OCI-LY3 (cell line): Measurements from ENCODE around the gene PGAP6.
A peak's percentile ranks its signal among the peaks of the same experiment; 100 is the strongest.
"Not testable (repeated sequence)": the region's sequence is repeated elsewhere in the genome, so short reads cannot be mapped to it uniquely, and the experiment has no call there.

ENCODE experiments used
- H2AFZ ChIP-seq: fragments of 200-600, 300-600 bp; shearing (Covaris generic); 2 replicates; pipeline ENCODE4 v1.6.0; 2014; ENCODE audit warnings: antibody characterized with exemption, low read depth, low read length
- H3K27ac ChIP-seq: fragments of 200-600, 300-600 bp; sonication (generic); 2 replicates; pipeline ENCODE4 v1.5.1; 2014; ENCODE audit warnings: mild to moderate bottlenecking, low read length, moderate library complexity, mixed read lengths
- H3K27me3 ChIP-seq: fragments of 200-600, 300-600 bp; sonication (generic); 2 replicates; pipeline ENCODE4 v1.6.1; 2014; ENCODE audit warnings: low read depth, low read length, mixed read lengths
- H3K36me3 ChIP-seq: fragments of 200-600, 300-600 bp; sonication (generic); replicated peaks from 2 replicates; pipeline ENCODE3; 2014; ENCODE audit warnings: low read depth, low read length, mixed read lengths
- H3K4me1 ChIP-seq: fragments of 300-600, 200-600 bp; sonication (generic); 2 replicates; pipeline ENCODE4 v1.6.1; 2014; ENCODE audit warnings: low read length, mixed read lengths
- H3K4me2 ChIP-seq: fragments of 200-600, 300-600 bp; sonication (generic); 2 replicates; pipeline ENCODE4 v1.6.1; 2014; ENCODE audit warnings: low read length, mixed read lengths
- H3K4me3 ChIP-seq: fragments of 300-600, 200-600 bp; sonication (generic); 2 replicates; pipeline ENCODE4 v1.5.1; 2014; ENCODE audit warnings: antibody characterized with exemption, mild to moderate bottlenecking, low read length, moderate library complexity
- H3K79me2 ChIP-seq: fragments of 300-600, 200-600 bp; shearing (Covaris generic); 2 replicates; pipeline ENCODE4 v1.6.1; 2014; ENCODE audit warnings: mild to moderate bottlenecking, low read length, mixed read lengths
- H3K9ac ChIP-seq: fragments of 300-600, 200-600 bp; shearing (Covaris generic); 2 replicates; pipeline ENCODE4 v1.6.0; 2014; ENCODE audit warnings: mild to moderate bottlenecking, low read length, moderate library complexity
- H3K9me3 ChIP-seq: fragments of 200-600, 300-600 bp; shearing (Covaris generic); 2 replicates; pipeline ENCODE4 v1.6.1; 2014; ENCODE audit warnings: low read length, mixed read lengths; ENCODE audit not compliant: insufficient read depth
- H4K20me1 ChIP-seq: fragments of 200-600, 300-600 bp; sonication (generic); 2 replicates; pipeline ENCODE4 v1.6.1; 2016; ENCODE audit warnings: low read length, mixed read lengths; ENCODE audit not compliant: insufficient read depth
- EZH2phosphoT487 ChIP-seq: fragments of 200-600 bp; shearing (Covaris generic); IDR thresholded peaks from 2 replicates; pipeline ENCODE4 v1.6.1; 2018; ENCODE audit warnings: antibody characterized with exemption, mixed run types, low read depth
- TF ChIP-seq, protein P1 (sequence below): fragments of 200-600, 300-600 bp; sonication (generic); IDR thresholded peaks from 2 replicates; pipeline ENCODE4 v1.5.1; 2014; ENCODE audit warnings: antibody characterized with exemption, low read length, low read depth

PGAP6 gene

DNA sequence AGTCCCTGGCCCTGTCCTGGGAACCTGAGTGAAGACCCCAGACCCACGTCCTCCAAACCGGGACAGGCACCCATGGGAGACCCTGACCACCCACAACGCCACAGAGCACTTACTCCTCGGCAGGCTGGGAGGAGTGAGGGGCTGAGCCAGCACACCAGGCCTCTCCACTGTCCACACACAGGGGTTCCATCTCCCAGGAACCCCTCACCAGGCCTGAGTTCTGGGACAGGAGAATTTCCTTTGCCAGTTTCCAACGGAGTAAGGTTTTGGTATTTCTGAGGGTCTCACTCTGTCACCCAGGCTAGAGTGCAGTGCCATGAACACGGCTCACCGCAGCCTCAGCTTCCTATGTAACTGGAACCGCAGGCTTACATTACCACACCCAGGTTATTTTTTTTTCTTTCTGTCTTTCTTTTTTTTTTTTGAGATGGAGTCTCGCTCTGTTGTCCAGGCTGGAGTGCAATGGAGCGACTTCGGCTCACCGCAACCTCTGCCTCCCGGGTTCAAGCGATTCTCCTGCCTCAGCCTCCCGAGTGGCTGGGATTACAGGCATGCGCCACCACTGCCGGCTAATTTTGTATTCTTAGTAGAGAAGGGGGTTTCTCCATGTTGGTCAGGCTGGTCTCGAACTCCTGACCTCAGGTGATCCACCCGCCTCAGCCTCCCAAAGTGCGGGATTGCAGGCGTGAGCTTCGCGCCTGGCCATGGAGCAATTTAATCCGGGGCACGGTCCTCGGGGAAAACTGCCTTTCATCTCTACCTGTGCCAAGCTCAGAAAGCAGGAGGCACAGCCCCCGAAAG is 1.6 kb downstream of the PGAP6 start:
- Histone ChIP-seq H3K9ac (no peak overlapping the region), H4K20me1 (no peaks in the 10 kb centered on the region)

DNA sequence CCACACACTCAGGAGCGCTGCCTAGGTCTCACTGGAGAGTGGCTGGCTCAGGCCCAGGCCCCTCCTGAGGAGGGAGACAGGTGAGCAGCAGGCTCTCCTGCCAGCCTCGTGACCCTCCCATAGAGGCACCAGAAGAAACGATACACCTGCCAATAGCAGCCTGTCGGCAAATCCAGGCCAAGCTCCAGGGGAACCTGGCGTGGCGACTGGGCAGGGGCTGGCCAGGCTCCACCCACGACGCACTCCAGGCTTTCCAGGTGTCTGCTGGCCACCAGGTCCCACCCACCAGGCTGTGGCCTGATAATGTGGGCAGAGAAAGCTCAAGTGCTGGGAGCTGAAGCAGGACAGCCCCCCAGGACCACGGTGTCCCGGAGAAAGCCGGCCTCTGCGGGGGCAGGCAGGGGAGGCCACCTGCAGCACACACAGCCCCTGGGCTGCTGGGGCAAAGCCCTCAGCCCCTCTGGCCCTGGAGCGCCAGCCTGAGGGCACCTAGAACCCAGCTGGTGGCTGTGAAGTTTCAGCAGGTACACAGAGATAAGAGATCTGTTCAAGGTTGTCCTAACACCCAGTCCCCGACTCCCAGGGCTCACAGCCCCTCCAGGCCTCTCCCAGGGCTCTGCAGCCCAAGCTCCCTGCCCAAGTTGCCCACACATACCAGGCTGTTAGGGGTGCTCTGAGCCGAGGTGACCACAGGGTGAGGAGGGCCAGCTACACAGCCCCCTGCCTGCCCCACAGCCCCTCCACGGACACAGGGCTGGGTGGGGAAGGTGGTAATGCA is 2.4 kb downstream of the PGAP6 start:
- H3K9me3 ChIP-seq = no peaks in the 10 kb centered on the region
- no peak for TF ChIP-seq EZH2phosphoT487
- TF ChIP-seq, protein P1, sequence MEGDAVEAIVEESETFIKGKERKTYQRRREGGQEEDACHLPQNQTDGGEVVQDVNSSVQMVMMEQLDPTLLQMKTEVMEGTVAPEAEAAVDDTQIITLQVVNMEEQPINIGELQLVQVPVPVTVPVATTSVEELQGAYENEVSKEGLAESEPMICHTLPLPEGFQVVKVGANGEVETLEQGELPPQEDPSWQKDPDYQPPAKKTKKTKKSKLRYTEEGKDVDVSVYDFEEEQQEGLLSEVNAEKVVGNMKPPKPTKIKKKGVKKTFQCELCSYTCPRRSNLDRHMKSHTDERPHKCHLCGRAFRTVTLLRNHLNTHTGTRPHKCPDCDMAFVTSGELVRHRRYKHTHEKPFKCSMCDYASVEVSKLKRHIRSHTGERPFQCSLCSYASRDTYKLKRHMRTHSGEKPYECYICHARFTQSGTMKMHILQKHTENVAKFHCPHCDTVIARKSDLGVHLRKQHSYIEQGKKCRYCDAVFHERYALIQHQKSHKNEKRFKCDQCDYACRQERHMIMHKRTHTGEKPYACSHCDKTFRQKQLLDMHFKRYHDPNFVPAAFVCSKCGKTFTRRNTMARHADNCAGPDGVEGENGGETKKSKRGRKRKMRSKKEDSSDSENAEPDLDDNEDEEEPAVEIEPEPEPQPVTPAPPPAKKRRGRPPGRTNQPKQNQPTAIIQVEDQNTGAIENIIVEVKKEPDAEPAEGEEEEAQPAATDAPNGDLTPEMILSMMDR = no peak
- H4K20me1 ChIP-seq = no peaks in the 10 kb centered on the region
- H3K4me1 ChIP-seq = peaks cover 16% of the 10 kb centered on the region
- H3K27ac ChIP-seq = no peak overlapping the region
- no peaks in the 10 kb centered on the region for H3K27me3 ChIP-seq
- H3K4me3 ChIP-seq = no peak overlapping the region
- H3K4me2 ChIP-seq = no peak overlapping the region
- no peaks in the 10 kb centered on the region for H3K36me3 ChIP-seq
- peaks cover 7% of the 10 kb centered on the region; the same call in 1 of the 2 replicates for H3K79me2 ChIP-seq
- no peak overlapping the region for H2AFZ ChIP-seq
- no peak overlapping the region for H3K9ac ChIP-seq

More for the DNA sequence above, 1.6 kb downstream of the PGAP6 start:
- H3K4me3 ChIP-seq = peak overlapping the region; percentile 96; the same call in 1 of the 2 replicates
- no peak for TF ChIP-seq EZH2phosphoT487
- TF ChIP-seq, protein P1 = no peak
- H3K79me2 ChIP-seq = peaks cover 7% of the 10 kb centered on the region; the same call in 1 of the 2 replicates
- H3K27ac ChIP-seq = no peak overlapping the region
- H3K4me2 ChIP-seq = peak overlapping the region; percentile 100
- H3K27me3 ChIP-seq = no peaks in the 10 kb centered on the region
- H3K9me3 ChIP-seq = no peaks in the 10 kb centered on the region
- H2AFZ ChIP-seq = no peak overlapping the region
- H3K36me3 ChIP-seq = no peaks in the 10 kb centered on the region
- peaks cover 16% of the 10 kb centered on the region for H3K4me1 ChIP-seq

DNA sequence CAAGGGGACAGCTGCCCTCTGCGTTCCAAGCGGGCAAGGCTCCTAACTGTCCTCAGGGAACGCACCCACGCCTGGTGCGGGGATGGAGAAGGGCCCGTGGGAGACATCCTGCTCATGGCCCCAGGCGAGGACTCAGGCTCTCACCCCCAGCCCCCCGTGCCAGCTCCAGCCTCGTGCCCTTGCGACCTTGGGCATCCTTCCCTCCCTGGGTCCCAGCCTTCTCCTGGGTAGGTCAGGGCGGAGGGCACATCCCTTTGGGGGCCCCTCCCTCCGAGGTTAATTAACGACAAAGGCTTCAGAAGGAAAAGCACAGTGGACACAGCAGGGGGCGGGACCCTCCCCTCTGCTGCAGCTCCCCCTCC is 3.0 kb downstream of the PGAP6 start:
- no peak overlapping the region for H3K9ac ChIP-seq
- H3K4me3 ChIP-seq = no peak overlapping the region
- TF ChIP-seq, protein P1 = no peak
- TF ChIP-seq EZH2phosphoT487 = no peak
- no peaks in the 10 kb centered on the region for H3K27me3 ChIP-seq
- H3K27ac ChIP-seq = no peak overlapping the region
- H3K36me3 ChIP-seq = no peaks in the 10 kb centered on the region
- no peaks in the 10 kb centered on the region for H3K9me3 ChIP-seq
- H3K79me2 ChIP-seq = peaks cover 7% of the 10 kb centered on the region; the same call in 1 of the 2 replicates
- peaks cover 16% of the 10 kb centered on the region for H3K4me1 ChIP-seq
- H2AFZ ChIP-seq = no peak overlapping the region
- H4K20me1 ChIP-seq = no peaks in the 10 kb centered on the region
- no peak overlapping the region for H3K4me2 ChIP-seq

DNA sequence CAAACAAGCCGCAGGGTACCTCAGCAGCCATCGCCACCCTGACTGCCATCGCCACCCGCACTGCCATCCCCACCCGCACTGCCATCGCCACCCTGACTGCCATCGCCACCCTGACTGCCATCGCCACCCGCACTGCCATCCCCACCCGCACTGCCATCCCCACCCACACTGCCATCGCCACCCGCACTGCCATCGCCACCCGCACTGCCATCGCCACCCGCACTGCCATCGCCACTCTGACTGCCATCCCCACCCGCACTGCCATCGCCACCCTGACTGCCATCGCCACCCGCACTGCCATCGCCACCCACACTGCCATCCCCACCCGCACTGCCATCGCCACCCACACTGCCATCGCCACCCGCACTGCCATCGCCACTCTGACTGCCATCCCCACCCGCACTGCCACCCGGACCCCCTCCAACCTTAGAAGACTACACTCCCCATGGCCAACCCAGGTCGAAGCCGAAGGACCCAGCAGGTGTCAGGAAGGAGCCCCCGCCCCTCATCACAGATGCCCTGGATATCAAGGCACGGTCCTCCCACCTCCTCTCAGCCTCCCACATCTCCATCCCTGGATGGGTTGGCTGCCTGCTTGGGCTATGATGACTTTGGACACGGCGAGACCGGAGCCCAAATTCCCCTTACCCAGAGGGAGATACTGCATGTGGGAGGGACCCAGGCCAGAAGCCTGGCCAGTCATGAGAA is 3.5 kb downstream of the PGAP6 start:
- not testable (repeated sequence) for H3K27me3 ChIP-seq, H3K27ac ChIP-seq, H3K36me3 ChIP-seq, H3K9me3 ChIP-seq, H2AFZ ChIP-seq, H3K4me3 ChIP-seq, H4K20me1 ChIP-seq, H3K9ac ChIP-seq, H3K79me2 ChIP-seq, H3K4me2 ChIP-seq
- peaks cover 12% of the 10 kb centered on the region for H3K4me1 ChIP-seq
